Measurements from ENCODE around the gene SPATA13.

DNA sequence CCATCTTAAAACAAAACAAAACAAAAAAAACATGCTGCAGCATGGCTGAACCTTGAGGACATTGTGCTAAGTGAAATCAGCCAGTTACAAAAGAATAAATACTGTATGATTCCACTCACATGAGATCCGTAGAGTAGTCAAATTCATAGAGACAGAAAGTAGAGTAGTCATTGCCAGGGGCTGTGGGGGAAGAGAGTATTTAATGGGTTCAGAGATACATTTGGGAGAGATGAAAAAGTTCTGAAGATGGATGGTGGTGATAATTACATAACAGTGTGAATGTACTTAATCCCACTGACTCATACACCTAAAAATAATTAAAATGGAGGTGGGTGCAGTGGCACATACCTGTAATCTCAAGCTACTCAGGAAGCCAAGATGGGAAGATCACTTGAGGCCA is 76.8 kb downstream of the SPATA13 start:
- TF ChIP-seq POLR2A (IDR thresholded peaks at IDR 0.05) (no peak), CTCF (IDR thresholded peaks at IDR 0.05) (no peak), POLR2AphosphoS5 (IDR thresholded peaks at IDR 0.05) (no peak)
